Thyroid gland (tissue), 4 donors: ENCODE results near the gene ZNF511. TPM values are rescaled to one million over a fixed set of nuclear protein-coding genes. Genes with fewer than 3 reads are reported as not detected.

Experiments
- DNase-seq, 2 donors: peaks; one replicate each; pipeline ENCODE4 v3.0.0-alpha.2; 2019
- H3K27ac ChIP-seq, 3 donors: fragments of 200-600 bp; sonication (generic); 1 replicate in 2 of 3; 2 replicates in 1 of 3; pipeline ENCODE4 v1.5.1; 2016 to 2019; ENCODE audit warnings: mild to moderate bottlenecking in 1 of 3, moderate library complexity in 1 of 3
- H3K27me3 ChIP-seq: fragments of 200-600 bp; sonication (generic); one replicate; pipeline ENCODE4 v1.5.1; 2019
- H3K36me3 ChIP-seq, 2 donors: fragments of 200-600 bp; sonication (generic); one replicate each; pipeline ENCODE4 v1.5.1; 2016 to 2019
- H3K4me1 ChIP-seq, 2 donors: fragments of 200-600 bp; sonication (generic); one replicate each; pipeline ENCODE4 v1.5.1; 2017 to 2019
- H3K4me3 ChIP-seq, 3 donors: fragments of 200-600 bp; sonication (generic); replicated peaks in 1 of 3; 1 replicate in 2 of 3; 2 replicates in 1 of 3; pipeline ENCODE4 v1.5.1; 2016; ENCODE audit warnings: mild to moderate bottlenecking in 1 of 3
- H3K9me3 ChIP-seq: fragments of 200-600 bp; sonication (generic); one replicate; pipeline ENCODE4 v1.5.1; 2017
- POLR2A ChIP-seq, 2 donors: fragments of 450-650 bp; IDR thresholded peaks; one replicate each; pipeline ENCODE4 v1.6.1; 2017; ENCODE audit warnings: antibody characterized with exemption in 2 of 2, mild to moderate bottlenecking in 2 of 2, moderate library complexity in 1 of 2
- WGBS, 2 donors: methylation state at CpG; one replicate each; pipeline ENCODE4 v1.1.5; 2017; 5-methylcytosine and 5-hydroxymethylcytosine counted together
- intact Hi-C: fragments of 100-400 bp; cut with DNase I; formaldehyde crosslinking; loops from one replicate; pipeline ENCODE4 v1.15.1; 2023
- total RNA-seq, 4 donors: library from RNA; depleted of rRNA; stranded (reverse); fragments of >200 nt; gene quantifications; one replicate each; pipeline ENCODE4 v1.2.3, GENCODE V29; 2016
- TF ChIP-seq, protein P1 (sequence below), 6 experiments: fragments of 200-600 bp in 3 of 6; fragments of 450-650 bp in 3 of 6; sonication (generic) in 3 of 6; IDR thresholded peaks; one replicate each; pipeline ENCODE4 v1.5.1; 2016 to 2019; ENCODE audit warnings: antibody characterized with exemption in 6 of 6, mild to moderate bottlenecking in 2 of 6, inconsistent platforms in 1 of 6, moderate library complexity in 1 of 6

ZNF511 gene
- total RNA-seq, 4 donors from 2014 or later = 22.0 to 53.6 (median 26.2) TPM

DNA sequence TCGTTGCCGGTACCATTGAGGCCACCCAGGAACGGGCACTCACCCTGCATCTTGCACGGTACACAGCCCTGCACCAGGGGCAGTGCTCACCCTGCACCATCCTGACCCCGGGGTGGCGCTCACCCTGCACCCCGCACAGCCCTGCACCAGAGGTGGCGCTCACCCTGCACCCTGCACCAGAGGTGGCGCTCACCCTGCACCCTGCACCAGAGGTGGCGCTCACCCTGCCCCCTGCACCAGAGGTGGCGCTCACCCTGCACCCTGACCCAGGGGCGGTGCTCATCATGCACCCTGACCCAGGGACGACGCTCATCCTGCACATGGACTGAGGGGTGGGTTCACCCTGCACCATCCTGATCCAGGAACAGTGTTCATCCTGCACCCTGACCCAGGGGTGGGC lies 6.5 kb upstream of the ZNF511 start:
- TF ChIP-seq POLR2A (IDR thresholded peaks at IDR 0.05) = no peak
- TF ChIP-seq, protein P1, sequence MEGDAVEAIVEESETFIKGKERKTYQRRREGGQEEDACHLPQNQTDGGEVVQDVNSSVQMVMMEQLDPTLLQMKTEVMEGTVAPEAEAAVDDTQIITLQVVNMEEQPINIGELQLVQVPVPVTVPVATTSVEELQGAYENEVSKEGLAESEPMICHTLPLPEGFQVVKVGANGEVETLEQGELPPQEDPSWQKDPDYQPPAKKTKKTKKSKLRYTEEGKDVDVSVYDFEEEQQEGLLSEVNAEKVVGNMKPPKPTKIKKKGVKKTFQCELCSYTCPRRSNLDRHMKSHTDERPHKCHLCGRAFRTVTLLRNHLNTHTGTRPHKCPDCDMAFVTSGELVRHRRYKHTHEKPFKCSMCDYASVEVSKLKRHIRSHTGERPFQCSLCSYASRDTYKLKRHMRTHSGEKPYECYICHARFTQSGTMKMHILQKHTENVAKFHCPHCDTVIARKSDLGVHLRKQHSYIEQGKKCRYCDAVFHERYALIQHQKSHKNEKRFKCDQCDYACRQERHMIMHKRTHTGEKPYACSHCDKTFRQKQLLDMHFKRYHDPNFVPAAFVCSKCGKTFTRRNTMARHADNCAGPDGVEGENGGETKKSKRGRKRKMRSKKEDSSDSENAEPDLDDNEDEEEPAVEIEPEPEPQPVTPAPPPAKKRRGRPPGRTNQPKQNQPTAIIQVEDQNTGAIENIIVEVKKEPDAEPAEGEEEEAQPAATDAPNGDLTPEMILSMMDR (IDR thresholded peaks at IDR 0.05) = no peak
- 97% methylated on average over 4 of the region's 14 CpGs; no CpG with 5 or more reads in 1 of the 2 donors for WGBS, 2 donors
- no peak for DNase-seq
- Histone ChIP-seq H3K36me3 (peaks cover 31 to 38% of the 10 kb centered on the region in 2 donors), H3K4me1 (peaks cover 5 to 9% of the 10 kb centered on the region in 2 donors), H3K9me3 (no peaks in the 10 kb centered on the region), H3K4me3 (no peak overlapping the region), H3K27ac (no peak overlapping the region), H3K27me3 (no peaks in the 10 kb centered on the region)
- intact Hi-C loops = no loop called here

DNA sequence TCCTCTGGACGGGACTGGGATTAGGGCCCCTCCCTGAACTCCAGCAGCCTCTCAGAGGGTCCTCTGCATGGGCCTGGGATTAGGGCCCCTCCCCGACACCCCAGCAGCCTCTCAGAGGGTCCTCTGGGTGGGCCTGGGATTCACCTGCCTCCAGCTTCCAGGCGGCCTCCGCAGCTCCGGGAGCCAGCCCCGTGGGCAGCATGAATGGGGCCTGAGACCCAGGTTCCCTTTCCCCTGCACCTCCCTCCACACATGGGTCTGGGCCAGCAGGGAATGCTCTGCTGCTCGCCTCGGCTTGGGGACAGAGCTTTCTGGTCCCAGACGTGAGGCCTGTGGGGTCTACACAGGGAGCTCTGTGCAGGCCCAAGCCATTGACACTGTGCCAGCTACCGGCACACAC lies 5.5 kb upstream of the ZNF511 start:
- Histone ChIP-seq H3K9me3 (no peaks in the 10 kb centered on the region), H3K36me3 (peaks cover 21 to 28% of the 10 kb centered on the region in 2 donors), H3K4me3 (no peak overlapping the region), H3K27ac (no peak overlapping the region), H3K4me1 (peaks cover 9 to 15% of the 10 kb centered on the region in 2 donors), H3K27me3 (no peaks in the 10 kb centered on the region)
- WGBS, 2 donors = 83 to 95% methylated on average over 6 to 7 of the region's 10 CpGs
- intact Hi-C loops = no loop called here
- TF ChIP-seq, protein P1 (IDR thresholded peaks at IDR 0.05) = no peak
- no peak for TF ChIP-seq POLR2A (IDR thresholded peaks at IDR 0.05)
- DNase-seq = no peak

- H3K27ac ChIP-seq = no peak overlapping the region
- no peak for DNase-seq
- TF ChIP-seq POLR2A (IDR thresholded peaks at IDR 0.05) = no peak
- TF ChIP-seq, protein P1 (IDR thresholded peaks at IDR 0.05) = no peak
- H3K27me3 ChIP-seq = no peaks in the 10 kb centered on the region
- H3K9me3 ChIP-seq = no peaks in the 10 kb centered on the region
- intact Hi-C loops = no loop called here
- WGBS, 2 donors = 91 to 94% methylated on average over 5 of the region's 5 CpGs
- no peak overlapping the region for H3K4me3 ChIP-seq
- peaks cover 14 to 19% of the 10 kb centered on the region in 2 donors for H3K4me1 ChIP-seq
- peaks cover 0 to 7% of the 10 kb centered on the region in 2 donors for H3K36me3 ChIP-seq
These were observed 2.6 kb upstream of the ZNF511 start for GRCh38 chr10:133306097-133306476.

GRCh38 chr10:133306941-133307379 lies 1.8 kb upstream of the ZNF511 start:
- peaks cover 0 to 10% of the 10 kb centered on the region in 2 donors for H3K36me3 ChIP-seq
- no peak for DNase-seq
- intact Hi-C loops = no loop called here
- H3K4me3 ChIP-seq = no peak overlapping the region
- H3K9me3 ChIP-seq = no peaks in the 10 kb centered on the region
- H3K27me3 ChIP-seq = no peaks in the 10 kb centered on the region
- TF ChIP-seq POLR2A (IDR thresholded peaks at IDR 0.05) = no peak
- TF ChIP-seq, protein P1 (IDR thresholded peaks at IDR 0.05) = no peak
- no peak overlapping the region for H3K27ac ChIP-seq
- H3K4me1 ChIP-seq = peaks cover 14 to 19% of the 10 kb centered on the region in 2 donors
- WGBS, 2 donors = 84 to 91% methylated on average over 15 to 17 of the region's 17 CpGs

- peaks cover 14 to 19% of the 10 kb centered on the region in 2 donors for H3K4me1 ChIP-seq
- peak overlapping the region; percentile 86 to 99 (median 97) for H3K27ac ChIP-seq
- WGBS, 2 donors = 4% methylated on average over 21 to 25 of the region's 25 CpGs
- DNase-seq = peak; percentile 89 to 92
- H3K4me3 ChIP-seq = peak overlapping the region; percentile 51 to 99 (median 86)
- intact Hi-C loops = no loop called here
- H3K36me3 ChIP-seq = peaks cover 0 to 10% of the 10 kb centered on the region in 2 donors
- H3K9me3 ChIP-seq = no peaks in the 10 kb centered on the region
- no peaks in the 10 kb centered on the region for H3K27me3 ChIP-seq
- TF ChIP-seq, protein P1 (IDR thresholded peaks at IDR 0.05) = peak; percentile 34 to 75 (median 64)
- TF ChIP-seq POLR2A (IDR thresholded peaks at IDR 0.05) = no peak
These were observed 816 bp upstream of the ZNF511 start for GRCh38 chr10:133307776-133308420.
